Hepatocyte (in vitro differentiated cells): Measurements from ENCODE around the gene PTPRD.

Experiments
- EZH2 ChIP-seq: fragments of 200-600 bp; sonication (generic); IDR thresholded peaks from 2 replicates; pipeline ENCODE4 v1.6.1; 2016; ENCODE audit warnings: antibody characterized with exemption, mild to moderate bottlenecking, borderline replicate concordance
- EZH2phosphoT487 ChIP-seq: fragments of 200-600 bp; sonication (generic); IDR thresholded peaks from one replicate; pipeline ENCODE4 v1.6.1; 2018; ENCODE audit warnings: antibody characterized with exemption, mild to moderate bottlenecking, low read depth, moderate library complexity; ENCODE audit not compliant: unreplicated experiment, severe bottlenecking
- TF ChIP-seq, protein P1 (sequence below): fragments of 200-600 bp; sonication (generic); IDR thresholded peaks from 2 replicates; pipeline ENCODE4 v1.5.1; 2016; ENCODE audit warnings: antibody characterized with exemption, mild to moderate bottlenecking; ENCODE audit not compliant: poor library complexity

DNA sequence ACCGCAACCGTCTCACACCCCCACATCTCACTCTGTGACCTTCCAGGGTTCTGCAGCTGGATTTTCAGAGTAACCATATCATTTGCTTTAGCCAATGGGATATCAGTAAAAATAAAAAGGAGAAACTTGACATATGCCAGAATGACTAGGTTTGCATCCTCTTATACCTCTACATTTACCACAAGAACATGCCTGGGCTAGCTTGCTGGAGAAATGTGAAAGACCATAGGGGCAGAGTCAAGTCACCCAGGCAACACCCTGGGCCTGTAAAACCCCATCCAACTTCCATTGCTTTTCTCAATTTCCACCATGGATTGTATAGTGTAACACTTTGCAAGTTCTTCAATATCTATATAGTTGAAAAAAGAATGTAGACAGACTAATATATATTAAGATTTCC lies 731.1 kb downstream of the PTPRD start:
- TF ChIP-seq EZH2phosphoT487 (no peak), EZH2 (no peak)
- TF ChIP-seq, protein P1, sequence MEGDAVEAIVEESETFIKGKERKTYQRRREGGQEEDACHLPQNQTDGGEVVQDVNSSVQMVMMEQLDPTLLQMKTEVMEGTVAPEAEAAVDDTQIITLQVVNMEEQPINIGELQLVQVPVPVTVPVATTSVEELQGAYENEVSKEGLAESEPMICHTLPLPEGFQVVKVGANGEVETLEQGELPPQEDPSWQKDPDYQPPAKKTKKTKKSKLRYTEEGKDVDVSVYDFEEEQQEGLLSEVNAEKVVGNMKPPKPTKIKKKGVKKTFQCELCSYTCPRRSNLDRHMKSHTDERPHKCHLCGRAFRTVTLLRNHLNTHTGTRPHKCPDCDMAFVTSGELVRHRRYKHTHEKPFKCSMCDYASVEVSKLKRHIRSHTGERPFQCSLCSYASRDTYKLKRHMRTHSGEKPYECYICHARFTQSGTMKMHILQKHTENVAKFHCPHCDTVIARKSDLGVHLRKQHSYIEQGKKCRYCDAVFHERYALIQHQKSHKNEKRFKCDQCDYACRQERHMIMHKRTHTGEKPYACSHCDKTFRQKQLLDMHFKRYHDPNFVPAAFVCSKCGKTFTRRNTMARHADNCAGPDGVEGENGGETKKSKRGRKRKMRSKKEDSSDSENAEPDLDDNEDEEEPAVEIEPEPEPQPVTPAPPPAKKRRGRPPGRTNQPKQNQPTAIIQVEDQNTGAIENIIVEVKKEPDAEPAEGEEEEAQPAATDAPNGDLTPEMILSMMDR: no peak
